ENCODE data around the gene LOX.

Gene LOX

DNA sequence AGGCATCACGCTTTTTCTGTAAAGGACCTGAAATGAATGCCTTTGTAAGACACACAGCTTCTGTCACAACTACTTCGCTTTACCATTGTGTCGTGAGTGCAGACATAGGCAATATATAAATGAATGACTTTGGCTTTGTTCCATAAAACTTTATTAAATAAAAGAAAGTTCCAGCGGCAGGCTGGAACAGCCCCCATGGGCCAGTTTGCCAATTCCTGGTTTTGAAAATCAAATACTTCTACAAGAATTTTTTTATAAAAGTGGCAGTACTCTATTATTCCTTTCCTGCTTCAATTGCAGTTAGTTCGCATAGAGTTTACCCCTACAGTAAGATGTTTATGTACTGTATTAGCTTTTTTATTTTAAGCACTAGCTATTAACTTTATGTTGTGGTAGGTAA lies 62.6 kb downstream of the LOX start:
- no peak for DNase-seq (ENCODE audit: low read depth)
- no peak overlapping the region for H3K4me3 ChIP-seq (ENCODE audit: low read depth, low read length)

GRCh38 chr5:122014236-122014935 lies 63.7 kb downstream of the LOX start:
- TF ChIP-seq CTCF (IDR thresholded peaks at IDR 0.05; ENCODE audit: insufficient read depth, low read depth, low read length, missing control alignments), result no peak
- DNase-seq (ENCODE audit: low read depth), result no peak
- H3K4me3 ChIP-seq (ENCODE audit: low read depth, low read length), result no peak overlapping the region

More for the DNA sequence above, 62.6 kb downstream of the LOX start:
- TF ChIP-seq CTCF (IDR thresholded peaks at IDR 0.05; ENCODE audit: insufficient read depth, low read depth, low read length, missing control alignments), result no peak

Data from GM12865 (cell line).